ENCODE data around the gene HES4.
"Not testable (repeated sequence)": the region's sequence is repeated elsewhere in the genome, so short reads cannot be mapped to it uniquely, and the experiment has no call there.

The HES4 gene

DNA sequence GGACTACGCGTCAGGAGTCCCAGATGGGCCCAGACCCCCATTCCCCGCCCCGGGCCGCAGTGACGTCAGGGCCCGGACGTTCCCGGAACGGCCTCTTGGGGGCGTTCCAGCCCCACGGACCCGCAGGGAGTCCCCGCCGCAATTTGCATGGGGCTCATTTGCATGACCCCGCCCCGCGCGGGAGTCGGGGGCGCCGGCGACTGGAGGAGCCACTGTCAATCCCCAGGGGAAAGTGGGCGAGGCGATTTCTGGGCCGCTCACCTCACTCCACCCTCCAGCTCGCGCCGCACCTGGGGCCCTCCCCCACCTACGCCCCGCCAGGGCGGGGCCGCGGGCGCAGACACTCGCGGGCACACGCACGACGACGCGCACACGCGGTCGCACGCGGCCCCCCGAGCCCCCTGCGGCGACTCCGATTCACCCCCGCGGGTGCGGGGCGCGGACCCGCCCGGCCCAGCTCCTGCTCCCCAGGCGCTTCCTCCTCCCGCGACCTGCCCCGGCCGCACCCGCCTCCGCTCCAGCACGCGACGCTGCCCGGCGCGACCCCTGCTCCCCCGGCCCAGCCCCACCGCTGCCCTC lies 33.2 kb upstream of the HES4 start:
- DNase-seq: peak; percentile 78

DNA sequence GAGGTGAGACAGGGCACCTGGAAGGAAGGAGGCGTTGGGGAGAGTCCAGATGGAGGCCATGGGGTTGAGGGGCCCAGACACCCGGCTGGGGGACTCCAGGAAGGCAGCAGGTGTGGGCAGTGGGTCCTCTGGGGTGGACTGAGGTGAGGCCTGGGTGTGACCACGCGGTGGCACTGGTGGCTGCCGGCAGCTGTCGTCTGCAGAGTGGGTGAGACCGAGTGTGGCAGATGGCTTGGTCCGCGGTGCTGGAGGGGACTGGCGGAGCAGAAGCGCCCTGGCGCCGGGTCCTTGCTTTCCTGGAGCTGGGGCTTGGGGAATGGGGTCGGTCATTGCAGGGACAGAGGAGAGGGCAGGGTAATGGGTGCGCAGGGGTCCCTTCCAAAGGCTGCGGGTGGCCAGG lies 32.5 kb upstream of the HES4 start:
- DNase-seq: no peak

DNA sequence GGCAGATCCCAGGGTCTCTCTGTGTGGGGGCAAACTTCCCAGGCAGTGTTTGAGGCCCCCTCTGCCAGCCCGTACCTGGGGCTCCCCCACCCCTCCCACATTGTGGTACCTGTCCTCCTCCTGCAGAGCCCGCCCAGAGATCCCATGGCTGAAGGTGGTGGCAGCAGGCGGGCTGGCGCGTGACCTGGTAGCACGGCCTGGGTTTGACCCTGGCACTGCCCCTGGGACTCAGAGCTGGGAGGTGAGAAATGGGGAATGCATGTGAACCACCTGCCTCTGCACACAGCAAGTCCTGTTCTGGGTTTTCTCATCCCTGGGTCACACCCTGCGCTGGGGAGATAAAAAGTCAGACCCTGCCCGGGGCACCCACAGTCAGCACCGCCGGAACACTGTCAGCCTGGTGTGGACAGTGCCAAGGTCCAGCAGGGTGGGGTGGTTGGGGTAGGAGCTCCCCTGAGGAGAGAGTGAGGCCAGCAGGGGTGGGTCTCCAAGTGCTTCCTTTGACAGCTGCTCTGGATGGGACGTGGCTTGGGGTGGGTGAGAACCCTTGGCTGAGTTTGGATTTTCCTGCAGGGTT lies 31.9 kb upstream of the HES4 start:
- DNase-seq: no peak

DNA sequence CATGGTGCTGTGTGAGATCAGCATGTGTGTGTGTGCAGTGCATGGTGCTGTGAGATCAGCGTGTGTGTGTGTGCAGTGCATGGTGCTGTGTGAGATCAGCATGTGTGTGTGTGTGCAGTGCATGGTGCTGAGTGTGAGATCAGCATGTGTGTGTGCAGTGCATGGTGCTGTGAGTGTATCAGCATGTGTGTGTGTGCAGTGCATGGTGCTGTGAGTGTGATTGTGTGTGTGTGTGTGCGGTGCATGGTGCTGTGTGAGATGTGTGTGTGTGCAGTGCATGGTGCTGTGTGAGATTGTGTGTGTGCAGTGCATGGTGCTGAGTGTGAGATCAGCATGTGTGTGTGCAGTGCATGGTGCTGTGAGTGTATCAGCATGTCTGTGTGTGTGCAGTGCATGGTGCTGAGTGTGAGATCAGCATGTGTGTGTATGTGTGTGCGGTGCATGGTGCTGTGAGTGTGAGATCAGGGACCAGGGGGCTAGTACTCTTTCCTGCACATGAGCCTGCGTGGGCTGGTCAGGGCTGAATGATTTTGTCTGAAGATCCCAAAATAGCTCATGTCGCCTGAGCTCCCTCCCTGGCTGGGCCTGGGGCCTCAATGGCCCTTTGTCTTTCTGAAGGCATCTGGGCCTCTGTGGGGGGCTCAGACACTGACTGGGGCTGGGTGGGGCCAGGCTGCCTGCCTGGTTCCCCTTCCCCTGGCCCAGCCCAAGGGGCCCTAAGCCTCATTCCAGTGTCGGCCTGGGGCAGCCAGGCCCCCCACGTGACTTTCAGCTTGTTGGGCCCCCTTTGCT lies 31.2 kb upstream of the HES4 start:
- DNase-seq: not testable (repeated sequence)

DNA sequence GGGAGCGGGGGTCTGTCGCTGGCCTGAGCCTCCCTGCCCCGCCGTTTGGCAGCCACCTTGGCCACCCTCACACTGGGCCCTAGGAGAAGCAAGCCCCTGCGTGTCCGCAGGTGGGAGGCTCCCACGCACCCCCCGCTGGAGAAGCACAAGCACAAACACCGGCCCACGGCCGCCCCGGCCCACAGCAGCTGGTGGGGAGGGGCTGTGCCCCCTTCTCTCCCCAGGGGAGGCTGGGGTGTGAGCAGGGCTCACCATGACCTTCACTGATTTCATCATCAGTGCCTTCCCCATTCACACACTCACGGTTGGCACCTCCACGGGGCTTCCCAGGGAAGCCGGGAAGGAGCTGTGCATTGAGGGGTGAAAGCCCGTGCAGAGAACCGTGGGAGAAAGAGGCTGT lies 27.9 kb upstream of the HES4 start:
- DNase-seq: no peak

DNA sequence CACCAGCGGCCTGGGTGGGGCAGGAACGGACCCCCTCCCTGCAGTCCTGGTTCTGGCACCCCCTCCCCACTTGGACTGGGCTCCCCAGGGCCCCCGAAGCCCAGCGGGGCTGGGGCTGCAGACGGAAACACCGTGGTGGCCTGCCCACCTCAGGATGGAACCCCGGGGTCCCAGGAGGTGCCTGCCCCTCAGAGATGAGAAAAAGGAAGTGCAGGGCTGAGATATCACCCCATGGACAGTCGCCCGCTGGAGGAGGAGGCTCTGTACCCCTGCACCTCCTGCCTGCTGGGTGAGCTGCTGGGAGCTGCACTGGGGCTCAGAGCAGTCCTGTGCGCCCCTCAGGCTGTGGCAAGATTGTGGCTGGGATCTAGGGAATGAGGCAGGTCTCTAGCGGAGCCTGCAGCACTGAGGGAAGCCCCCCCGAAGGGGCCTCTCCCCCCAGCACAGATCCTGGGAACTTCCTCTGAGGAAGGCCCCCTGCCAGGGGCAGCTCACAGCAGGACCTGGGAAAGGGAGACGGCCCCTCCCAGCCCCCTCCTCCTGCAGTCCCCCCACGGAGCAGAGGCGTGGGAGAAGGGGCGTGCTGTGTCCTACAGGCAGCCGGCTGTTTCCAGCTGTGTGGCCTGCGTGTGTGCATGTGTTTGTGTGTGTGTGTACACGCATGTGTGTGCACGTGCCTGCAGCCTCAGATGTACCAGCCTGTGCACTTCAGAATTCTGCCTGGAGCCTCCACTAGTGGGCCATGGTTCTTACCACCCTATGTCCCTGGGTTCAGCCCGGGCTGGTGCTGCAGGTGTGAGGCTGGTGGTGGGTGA lies 26.9 kb upstream of the HES4 start:
- DNase-seq: no peak

DNA sequence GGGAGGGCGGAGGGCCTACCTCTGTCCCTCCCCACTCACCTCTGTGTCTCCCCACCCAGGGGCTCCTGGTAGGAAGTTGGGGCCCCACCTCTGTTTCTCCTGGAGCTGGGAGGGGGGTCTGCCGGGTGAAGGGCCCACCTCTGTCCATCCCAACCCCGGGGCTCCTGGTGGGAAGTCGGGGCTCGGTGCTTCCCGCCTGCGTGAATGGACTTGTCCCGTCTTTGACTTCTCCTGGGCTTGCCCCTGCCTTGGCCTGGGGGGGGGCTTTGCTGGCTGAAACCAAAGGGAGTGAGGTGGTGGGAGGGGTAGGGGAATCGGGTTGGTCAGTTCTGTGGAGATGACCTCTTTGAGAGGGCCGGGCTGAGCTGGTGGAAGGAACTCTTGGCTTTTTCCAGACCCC lies 25.8 kb upstream of the HES4 start:
- no peak for DNase-seq

DNA sequence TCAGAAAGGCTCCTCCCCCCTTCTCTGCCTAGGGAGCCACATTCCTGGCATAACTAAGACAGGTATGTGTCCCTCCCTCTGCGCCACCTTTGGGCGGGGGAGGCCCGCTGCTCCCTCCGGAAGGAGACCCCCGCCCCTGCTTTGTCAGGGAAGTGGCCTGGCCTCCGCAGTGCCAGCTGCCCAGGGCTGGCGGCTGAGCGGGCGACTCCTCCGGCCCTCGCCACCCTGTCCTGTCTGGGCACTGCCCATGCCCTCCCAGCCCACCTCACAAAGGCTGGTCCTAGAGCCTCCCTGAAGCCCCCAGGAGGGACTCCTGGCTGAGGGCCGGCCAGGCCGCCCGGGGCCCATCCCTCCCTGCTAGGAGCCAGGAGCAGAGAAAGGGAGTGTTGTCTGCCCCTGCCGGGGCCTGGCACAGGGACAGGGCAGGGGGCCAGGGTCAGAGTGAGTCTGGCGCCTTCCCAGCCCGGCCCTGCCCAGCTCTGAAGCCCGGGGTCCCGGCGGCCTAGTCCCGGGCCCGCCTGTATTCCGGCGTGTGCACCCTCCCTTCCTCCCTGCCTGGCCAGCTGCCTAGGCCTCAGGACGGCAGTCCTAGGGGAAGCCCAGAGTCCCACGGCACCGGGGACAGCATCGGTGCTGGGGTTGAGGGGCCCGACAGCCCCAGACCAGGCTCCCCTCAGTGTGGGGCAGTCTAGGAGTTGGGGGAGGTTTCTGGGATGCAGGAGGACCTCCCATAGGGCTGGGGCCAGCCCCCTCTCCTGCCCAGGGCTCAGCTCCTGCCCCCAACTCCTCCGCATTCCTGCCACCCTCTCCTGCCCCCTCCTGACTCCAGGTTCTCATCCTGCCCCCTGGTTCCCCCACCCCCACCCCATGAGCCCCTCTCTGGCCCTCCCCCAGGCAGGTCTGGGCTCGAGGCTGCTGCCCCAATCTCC lies 25.1 kb upstream of the HES4 start:
- DNase-seq: no peak

DNA sequence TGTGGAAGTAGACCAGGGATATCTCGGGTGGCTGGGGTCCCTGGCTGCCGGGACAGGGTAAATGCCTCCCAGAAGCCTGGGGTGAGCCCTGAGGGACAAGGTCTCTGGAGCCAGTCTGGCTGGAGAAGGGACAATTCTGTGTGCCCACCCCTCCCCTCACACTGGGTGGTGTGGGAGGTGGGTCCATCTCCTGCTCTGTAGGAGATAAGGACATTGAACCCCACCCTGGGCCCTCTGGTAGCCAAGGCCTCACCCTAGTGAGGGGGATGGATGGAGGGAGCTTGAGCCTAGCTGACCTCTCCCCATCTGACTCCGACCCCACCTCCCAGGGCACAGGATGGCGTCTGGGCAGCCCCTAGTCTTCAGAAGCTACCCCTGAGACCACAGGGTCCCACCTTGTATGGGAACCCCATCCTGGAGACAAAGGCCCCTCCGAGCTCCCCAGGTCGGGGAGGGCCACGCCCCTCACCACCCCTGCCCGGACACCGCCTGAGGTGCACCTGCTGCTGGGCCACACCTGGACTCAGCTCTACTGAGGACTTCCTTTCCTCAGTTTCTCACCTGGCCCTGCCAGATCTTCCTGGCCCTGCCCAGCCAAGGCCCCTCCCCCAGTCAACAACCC lies 24.4 kb upstream of the HES4 start:
- no peak for DNase-seq

DNA sequence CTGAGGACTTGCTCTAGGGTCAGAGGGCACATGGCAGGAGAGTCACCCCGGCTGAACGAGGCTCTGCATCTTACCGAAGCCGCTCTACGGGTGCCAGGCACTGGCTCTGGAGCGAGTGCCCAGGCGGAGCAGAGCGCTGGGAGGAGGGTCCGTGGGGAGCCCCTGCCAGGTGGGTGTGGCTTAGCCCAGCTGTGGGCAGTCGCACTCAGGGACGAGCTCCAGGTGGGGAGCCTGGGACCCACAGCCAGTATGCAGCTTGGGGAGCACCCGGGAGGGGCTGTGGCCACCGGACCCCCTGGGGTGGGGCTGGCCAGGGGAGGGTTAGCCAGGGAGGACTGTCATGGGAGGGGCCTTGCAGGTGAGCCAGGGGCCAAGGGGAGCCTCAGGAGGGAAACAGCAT lies 23.8 kb upstream of the HES4 start:
- DNase-seq: no peak

DNA sequence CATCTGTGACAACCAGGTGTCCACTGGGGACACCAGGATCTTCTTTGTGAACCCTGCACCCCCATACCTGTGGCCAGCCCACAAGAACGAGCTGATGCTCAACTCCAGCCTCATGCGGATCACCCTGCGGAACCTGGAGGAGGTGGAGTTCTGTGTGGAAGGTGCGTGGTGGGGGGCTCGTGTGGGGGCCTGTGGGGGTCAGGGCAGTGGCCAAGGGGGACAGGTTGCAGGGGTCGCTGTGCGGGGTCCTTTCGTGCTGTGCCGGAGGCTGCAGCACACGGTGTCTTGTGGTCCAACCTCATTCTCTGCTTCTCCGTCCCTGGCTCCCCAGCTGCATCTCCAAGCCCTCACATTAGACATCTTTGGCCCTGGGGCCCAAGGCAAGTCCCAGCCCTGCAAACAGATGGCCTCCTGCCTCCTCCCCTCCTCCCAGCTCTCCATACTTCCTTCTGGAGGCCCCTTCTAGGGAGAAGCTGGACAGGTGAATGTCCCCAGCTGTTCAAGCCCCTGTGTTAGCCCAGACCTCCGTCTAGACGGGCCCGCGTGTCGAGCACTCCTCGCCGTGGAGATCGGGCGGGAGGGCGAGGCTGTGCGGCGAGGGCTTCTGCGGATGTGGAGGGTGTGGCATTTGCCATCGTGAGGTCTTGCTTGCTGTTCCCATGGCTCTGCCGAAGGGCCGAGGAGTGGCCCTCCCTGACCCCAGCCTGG lies 22.6 kb upstream of the HES4 start:
- no peak for DNase-seq

DNA sequence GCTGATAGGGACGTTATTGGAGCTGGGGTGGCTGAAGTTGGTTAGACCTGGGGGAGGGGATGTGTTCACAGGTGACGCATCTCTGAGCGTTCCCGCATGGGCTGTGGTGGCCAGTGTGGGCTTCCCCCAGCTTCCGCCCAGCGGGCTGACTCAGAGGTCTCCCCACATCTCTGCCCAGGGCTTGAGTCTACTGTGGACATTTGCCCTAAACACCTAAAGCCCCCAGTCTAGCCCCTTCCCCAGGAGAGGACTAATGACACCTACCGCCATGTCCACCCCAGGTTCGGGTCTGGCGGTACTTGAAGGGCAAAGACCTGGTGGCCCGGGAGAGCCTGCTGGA lies 22.0 kb upstream of the HES4 start:
- DNase-seq: no peak

DNA sequence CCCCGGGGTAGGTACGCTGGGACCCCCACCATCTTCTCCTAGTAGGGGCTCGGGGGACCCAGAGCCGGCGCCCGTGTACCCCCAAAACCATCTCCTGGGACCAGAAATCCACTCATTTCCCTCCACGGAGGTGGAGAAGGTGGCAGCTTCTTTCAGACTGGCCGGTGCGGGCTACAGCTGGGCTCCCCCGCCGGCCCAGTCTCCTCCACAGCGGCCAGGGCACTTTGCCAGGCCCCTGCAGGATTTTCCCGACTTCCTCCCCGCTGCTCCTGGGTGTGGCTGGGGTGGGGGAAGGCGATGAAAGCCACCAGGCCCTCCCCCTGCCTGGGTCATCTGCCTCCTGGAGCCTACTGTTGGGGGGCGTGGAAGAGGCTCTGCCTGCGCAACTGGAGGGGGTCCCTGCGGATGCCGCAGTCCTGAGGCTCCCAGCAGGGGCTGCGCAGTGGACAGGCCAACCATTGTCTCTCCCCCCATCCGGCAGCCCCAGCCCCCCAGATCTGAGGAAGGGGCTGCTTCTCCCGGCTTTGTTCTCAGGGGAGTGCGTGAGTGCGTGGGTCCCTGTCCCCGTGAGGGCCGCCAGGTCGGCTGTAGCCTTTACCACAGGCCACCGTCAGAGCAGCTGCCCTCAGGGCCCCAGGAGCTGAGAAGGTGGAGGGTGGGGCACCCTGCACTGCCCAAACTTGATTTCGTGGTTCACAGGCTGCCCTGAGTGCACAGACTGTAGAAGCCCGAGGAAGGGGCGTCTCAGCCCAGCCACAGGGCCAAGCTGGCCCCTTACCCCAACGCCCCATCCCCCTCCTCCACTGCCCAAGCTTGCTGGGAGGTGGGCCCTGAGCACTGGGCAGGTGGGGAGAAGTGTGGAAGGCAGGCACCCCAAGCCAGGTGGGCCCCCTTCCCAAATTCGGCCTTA lies 21.4 kb upstream of the HES4 start:
- no peak for DNase-seq

DNA sequence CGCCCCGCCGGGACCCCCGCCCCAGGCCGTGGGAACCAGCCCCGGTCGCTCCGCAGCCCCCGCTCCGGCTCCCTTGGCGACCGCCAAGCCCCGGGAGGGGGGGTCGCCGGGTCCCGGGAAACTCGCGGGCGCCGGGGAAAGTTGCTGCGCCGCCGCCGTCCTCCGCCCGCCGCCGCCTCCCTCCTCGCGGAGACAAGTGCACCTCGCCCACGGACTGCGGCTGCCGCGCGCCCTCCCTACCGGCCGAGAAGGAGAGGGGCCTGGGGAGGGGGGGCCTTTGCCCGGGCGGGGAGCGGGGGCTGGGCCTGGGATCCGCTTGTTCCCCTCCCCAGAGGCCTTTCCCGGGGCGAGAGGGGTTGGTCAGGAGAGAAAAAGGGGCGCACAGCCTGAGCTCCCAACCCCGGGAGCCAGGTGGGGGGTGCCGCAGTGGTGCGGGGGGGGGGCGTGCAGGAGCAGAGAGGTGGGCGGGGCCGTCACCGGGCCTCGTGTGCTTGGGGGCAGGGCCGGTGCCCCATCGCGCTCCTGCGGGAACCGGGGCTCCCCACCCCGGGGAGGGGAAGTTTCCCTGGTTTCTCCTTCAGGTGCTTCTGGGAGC lies 20.6 kb upstream of the HES4 start:
- DNase-seq: no peak

DNA sequence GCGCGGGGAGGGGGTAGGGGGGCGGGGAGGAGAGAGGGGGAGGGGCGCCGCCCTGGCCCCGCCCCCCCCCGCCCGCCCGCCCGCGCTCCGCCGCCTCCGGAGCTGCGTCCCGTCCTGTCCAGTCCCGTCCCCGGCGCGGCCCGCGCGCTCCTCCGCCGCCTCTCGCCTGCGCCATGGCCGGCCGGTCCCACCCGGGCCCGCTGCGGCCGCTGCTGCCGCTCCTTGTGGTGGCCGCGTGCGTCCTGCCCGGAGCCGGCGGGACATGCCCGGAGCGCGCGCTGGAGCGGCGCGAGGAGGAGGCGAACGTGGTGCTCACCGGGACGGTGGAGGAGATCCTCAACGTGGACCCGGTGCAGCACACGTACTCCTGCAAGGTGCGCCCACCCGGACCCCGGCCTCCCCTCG lies 20.1 kb upstream of the HES4 start, which contains the start of gene AGRN:
TSS of gene AGRN (plus strand) at position 121 of the 405 bp plus-strand sequence. CDS start at position 174, 53 bp downstream.
- DNase-seq: no peak

DNA sequence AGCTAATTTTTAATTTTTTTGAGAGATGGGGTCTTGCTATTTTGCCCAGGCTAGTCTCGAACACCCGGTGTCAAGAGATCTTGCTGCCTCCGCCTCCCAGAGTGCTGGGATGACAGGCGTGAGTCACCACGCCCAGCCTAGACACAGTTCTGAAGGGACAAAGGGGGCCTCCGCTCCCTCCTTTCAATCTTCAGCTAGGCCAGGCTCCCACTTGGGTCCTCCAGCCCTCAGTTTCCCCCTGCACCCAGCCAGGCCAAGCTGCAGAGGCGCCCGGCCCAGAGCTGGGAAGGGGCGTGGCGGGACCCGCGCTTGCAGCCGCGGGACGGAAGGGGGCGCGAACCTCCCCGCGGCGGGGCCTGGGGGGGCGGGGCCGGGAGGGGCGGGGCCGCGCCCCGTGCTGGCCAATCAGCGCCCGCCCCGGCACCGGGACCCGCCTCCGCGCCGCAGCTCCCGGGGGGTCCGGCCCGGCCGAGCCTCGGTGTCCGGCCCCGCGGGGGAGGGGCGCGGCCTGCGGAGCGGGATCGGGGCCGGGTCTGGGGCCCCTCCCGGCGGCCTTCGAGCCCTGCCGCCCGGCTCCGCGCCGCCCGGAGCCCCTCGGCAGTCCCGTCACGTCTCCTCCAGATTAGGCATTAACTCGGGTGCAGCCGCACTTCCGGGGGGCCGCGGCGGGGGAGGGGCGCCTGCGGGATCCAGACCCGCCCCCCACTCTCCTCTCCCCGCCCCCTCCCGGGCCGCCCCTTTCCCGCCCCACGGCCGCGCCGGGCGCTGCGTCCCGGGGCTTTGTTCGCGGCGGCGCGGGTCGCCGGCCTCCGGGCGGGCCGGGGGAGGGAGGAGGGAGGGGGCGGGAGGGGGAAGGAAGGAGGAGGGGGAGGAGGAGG lies 19.5 kb upstream of the HES4 start:
- peak; percentile 76 for DNase-seq

DNA sequence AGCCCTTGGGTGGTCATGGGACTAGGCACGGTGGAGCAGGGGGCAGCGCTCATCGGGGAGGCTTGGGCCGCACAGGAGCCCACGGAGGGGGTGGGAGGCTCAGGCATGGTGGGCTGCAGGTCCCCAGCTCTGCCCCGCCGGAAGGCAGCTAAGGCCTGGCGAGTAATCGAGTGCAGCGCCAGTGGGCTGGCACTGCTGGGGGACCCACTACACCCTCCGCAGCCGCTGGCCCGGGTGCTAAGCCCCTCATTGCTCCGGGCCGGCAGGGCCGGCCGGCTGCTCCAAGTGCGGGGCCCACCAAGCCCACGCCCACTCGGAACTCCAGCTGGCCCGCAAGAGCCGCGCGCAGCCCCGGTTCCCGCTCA lies 18.4 kb upstream of the HES4 start:
- DNase-seq: not testable (repeated sequence)

DNA sequence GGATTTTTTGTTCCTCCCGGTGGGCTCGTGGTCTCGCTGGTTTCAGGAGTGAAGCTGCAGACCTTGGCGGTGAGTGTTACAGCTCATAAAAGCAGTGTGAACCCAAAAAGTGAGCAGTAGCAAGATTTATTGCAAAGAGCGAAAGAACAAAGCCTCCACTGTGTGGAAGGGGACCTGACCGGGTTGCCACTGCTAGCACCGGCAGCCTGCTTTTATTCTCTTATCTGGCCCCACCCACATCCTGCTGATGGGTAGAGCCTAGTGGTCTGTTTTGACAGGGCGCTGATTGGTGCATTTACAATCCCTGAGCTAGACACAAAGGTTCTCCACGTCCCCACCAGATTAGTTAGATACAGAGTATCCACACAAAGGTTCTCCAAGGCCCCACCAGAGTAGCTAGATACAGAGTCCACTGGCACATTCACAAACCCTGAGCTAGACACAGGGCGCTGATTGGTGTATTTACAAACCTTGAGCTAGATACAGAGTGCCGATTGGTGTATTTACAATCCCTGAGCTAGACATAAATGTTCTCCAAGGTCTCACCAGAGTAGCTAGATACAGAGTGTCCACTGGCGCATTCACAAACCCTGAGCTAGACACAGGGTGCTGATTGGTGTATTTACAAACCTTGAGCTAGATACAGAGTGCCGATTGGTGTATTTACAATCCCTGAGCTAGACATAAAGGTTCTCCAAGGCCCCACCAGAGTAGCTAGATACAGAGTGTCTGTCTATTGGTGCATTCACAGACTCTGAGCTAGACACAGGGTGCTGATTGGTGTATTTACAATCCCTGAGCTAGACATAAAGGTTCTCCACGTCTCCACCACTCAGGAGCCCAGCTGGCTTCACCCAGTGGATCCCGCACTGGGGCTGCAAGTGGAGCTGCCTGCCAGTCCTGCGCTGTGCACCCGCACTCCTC lies 17.8 kb upstream of the HES4 start:
- DNase-seq: not testable (repeated sequence)
